Lower lobe of right lung (tissue), 2 donors: ENCODE results near the gene UHRF2. TPM values are rescaled to one million over a fixed set of nuclear protein-coding genes. Genes with fewer than 3 reads are reported as not detected.

Experiments used
- ATAC-seq, 2 donors: fragments of 200-7000 bp; cut with Tn5 transposase; one replicate each; pipeline ENCODE4 v1.9.1; 2020 to 2022; ENCODE audit warnings: mild to moderate bottlenecking in 2 of 2, moderate library complexity in 2 of 2
- DNase-seq: peaks from one replicate; pipeline ENCODE4 v3.0.0-alpha.2; 2020
- H3K27ac ChIP-seq: fragments of 200-600 bp; one replicate; pipeline ENCODE4 v1.8.0; 2022
- H3K27me3 ChIP-seq: fragments of 200-600 bp; one replicate; pipeline ENCODE4 v1.8.0; 2022; ENCODE audit warnings: low read depth
- H3K36me3 ChIP-seq: fragments of 200-600 bp; one replicate; pipeline ENCODE4 v1.8.0; 2022; ENCODE audit warnings: mild to moderate bottlenecking
- H3K4me1 ChIP-seq: fragments of 200-600 bp; one replicate; pipeline ENCODE4 v1.8.0; 2022
- H3K4me3 ChIP-seq: fragments of 200-600 bp; one replicate; pipeline ENCODE4 v1.8.0; 2022; ENCODE audit warnings: mild to moderate bottlenecking
- H3K9me3 ChIP-seq: fragments of 200-600 bp; one replicate; pipeline ENCODE4 v1.8.0; 2022
- intact Hi-C: fragments of 100-400 bp; cut with DNase I; formaldehyde crosslinking; loops from one replicate; pipeline ENCODE4 v1.11.0; 2022
- total RNA-seq: library from RNA; stranded (reverse); fragmentation: NEBNext Ultra II Directional; extraction: Animal tissue kit (Norgen Biotek cat#: 25700); gene quantifications from one replicate; pipeline ENCODE4 v1.2.1, GENCODE V29; 2021
- TF ChIP-seq, protein P1 (sequence below): fragments of 200-600 bp; IDR thresholded peaks from one replicate; pipeline ENCODE4 v1.8.0; 2022; ENCODE audit warnings: antibody characterized with exemption, mild to moderate bottlenecking
- donor health status: DM: no; HTN: yes; CAD: no; lungs with severe emphysema.

Gene UHRF2
- total RNA-seq, 1 donor from 2014 or later = 43.8 TPM

DNA sequence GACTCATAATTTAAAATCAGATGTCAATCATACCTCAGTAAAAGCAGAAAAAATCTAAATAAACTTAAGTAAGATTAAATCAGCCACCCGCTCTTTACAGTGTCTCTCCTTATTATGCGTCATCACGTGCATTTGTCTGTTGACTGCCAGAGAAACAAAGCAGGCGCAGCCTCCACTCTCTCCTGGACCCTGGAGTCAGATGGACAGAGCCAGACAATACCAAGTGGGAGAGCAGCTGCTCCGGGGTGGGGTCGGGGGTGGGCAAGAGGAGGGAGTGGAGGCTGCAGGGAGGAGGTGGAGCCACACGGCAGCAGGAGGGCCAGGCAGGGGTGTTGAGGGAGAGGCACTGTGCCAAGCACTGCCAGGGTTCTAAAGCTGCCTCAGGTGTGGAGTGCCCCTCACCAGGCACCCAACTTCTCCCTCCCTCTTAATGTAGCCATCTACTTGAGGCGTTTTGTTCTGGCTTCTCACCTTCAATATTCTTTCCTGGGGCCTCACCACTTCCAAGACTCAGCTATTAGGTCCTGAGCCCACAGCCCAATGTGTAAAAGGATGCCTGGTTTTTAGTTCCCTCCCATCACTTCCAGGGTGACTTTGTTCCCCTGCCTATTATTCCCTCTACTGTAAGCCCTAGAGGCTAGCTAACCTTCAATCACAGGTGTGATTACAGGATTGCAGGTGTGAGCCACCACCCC, 136.3 kb downstream of the UHRF2 start:
- Histone ChIP-seq H3K27ac (no peak overlapping the region), H3K27me3 (no peaks in the 10 kb centered on the region), H3K4me3 (no peak overlapping the region), H3K36me3 (no peaks in the 10 kb centered on the region), H3K9me3 (no peaks in the 10 kb centered on the region), H3K4me1 (no peaks in the 10 kb centered on the region)
- intact Hi-C loops = no loop called here
- no peak for DNase-seq
- TF ChIP-seq, protein P1, sequence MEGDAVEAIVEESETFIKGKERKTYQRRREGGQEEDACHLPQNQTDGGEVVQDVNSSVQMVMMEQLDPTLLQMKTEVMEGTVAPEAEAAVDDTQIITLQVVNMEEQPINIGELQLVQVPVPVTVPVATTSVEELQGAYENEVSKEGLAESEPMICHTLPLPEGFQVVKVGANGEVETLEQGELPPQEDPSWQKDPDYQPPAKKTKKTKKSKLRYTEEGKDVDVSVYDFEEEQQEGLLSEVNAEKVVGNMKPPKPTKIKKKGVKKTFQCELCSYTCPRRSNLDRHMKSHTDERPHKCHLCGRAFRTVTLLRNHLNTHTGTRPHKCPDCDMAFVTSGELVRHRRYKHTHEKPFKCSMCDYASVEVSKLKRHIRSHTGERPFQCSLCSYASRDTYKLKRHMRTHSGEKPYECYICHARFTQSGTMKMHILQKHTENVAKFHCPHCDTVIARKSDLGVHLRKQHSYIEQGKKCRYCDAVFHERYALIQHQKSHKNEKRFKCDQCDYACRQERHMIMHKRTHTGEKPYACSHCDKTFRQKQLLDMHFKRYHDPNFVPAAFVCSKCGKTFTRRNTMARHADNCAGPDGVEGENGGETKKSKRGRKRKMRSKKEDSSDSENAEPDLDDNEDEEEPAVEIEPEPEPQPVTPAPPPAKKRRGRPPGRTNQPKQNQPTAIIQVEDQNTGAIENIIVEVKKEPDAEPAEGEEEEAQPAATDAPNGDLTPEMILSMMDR = no peak
- no peak for ATAC-seq

DNA sequence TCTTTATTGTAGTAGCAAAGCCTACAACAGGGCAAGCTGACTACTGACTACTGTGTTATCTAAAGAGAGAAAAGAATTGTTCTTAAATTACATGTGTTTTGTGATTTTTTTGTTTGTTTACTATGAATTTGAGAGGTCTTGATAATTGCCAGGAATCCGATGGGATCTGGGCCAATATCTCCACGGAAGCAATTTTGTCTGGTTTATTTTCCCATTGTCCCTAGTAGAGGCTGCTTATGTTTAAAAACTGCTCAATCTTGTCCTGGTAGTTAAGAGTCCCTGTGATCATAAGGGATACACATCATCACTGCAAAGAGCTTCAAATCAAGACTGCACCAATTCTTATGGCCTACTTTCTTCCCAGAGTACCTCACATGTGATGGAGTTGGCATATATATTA, 138.1 kb downstream of the UHRF2 start:
- intact Hi-C loops = no loop called here
- Histone ChIP-seq H3K27ac (no peak overlapping the region), H3K36me3 (no peaks in the 10 kb centered on the region), H3K9me3 (no peaks in the 10 kb centered on the region), H3K4me1 (no peaks in the 10 kb centered on the region), H3K4me3 (no peak overlapping the region), H3K27me3 (no peaks in the 10 kb centered on the region)
- no peak for ATAC-seq
- TF ChIP-seq, protein P1 = no peak
- no peak for DNase-seq

DNA sequence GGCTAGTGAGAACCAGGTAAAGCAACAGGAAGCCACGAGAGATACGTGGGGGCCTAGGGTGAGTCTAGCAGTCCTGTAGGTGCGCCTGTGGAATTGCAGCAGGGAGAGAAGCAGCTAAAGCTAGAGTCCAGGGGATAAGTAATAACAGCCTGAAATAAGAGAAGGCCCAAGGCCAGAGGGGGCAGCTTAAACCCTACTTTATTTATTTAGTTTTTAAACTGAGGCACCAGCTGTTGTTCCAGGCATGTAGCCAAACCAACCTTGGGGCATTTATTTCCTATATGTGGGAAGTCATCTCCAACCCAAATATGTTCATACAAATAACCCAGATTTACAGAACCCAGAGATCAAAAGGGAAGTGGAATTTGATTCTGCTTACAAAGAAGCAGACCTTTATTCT, 139.0 kb downstream of the UHRF2 start:
- no peaks in the 10 kb centered on the region for H3K27me3 ChIP-seq
- ATAC-seq = no peak
- no peak overlapping the region for H3K27ac ChIP-seq
- TF ChIP-seq, protein P1 = no peak
- H3K36me3 ChIP-seq = no peaks in the 10 kb centered on the region
- H3K9me3 ChIP-seq = no peaks in the 10 kb centered on the region
- no peak overlapping the region for H3K4me3 ChIP-seq
- intact Hi-C loops = no loop called here
- no peaks in the 10 kb centered on the region for H3K4me1 ChIP-seq
- no peak for DNase-seq

DNA sequence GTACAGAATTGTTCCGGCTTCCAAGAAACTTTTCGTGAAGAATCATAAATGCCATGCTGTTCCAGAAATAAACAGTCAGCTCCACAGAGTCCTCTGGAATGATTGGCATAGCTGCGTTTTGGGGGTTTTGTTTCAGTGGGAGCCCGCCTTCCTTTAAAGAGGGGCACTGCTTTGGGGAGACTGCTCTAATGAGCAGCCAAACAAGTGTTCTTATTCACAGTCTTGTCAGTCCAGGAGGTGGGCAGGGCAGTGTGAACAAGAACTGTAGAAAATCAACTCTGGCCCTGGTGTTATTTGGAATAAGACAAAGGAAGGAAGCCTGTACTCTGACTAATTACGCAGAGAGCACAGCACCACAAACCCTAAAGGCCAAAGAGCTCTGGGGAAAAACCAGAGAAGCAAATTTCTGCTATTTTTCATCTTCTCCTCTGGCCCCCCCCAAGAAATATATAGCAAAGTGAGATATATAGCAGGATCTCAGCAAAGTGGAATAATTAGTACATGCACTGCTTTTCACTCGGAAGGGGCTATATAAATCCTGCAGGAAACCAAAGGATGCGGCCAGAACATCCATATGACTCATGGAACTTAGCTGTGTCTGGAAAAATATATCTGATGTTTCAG, 139.6 kb downstream of the UHRF2 start:
- no peaks in the 10 kb centered on the region for H3K27me3 ChIP-seq
- no peaks in the 10 kb centered on the region for H3K36me3 ChIP-seq
- no peak for ATAC-seq
- no peak overlapping the region for H3K27ac ChIP-seq
- H3K4me1 ChIP-seq = no peaks in the 10 kb centered on the region
- H3K9me3 ChIP-seq = no peaks in the 10 kb centered on the region
- intact Hi-C loops = no loop called here
- H3K4me3 ChIP-seq = no peak overlapping the region
- no peak for DNase-seq
- TF ChIP-seq, protein P1 = no peak

DNA sequence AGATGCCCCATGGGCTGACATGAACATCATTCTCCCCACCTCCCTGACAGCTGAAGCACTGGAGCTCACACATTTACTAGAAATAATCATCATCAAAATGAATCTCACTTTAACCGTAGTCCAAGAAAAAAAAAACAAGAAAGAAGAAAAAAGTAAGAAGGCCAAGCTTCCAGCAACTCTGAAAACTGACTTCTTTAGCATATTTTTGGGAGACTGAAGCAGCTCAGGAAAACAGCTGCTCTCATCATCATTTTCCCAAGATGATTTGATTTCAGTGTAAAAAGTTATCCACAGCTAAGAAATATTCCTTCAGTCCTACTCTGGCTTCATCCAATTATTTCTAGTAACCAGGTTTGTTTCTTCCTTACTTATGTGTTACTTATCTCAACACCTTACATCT, 140.9 kb downstream of the UHRF2 start:
- ATAC-seq = no peak
- no peaks in the 10 kb centered on the region for H3K27me3 ChIP-seq
- intact Hi-C loops = no loop called here

More for the DNA sequence above, 140.9 kb downstream of the UHRF2 start:
- Histone ChIP-seq H3K4me3 (no peak overlapping the region), H3K27ac (no peak overlapping the region), H3K4me1 (no peaks in the 10 kb centered on the region), H3K36me3 (no peaks in the 10 kb centered on the region), H3K9me3 (no peaks in the 10 kb centered on the region)
- no peak for DNase-seq
- TF ChIP-seq, protein P1 = no peak

Other genes with a start within 250 kb of the UHRF2 start
- 47.8 TPM for gene IL33, start 197.4 kb upstream of the UHRF2 start, total RNA-seq
- not detected for gene TPD52L3, start 84.8 kb upstream of the UHRF2 start, total RNA-seq
- 0.77 TPM for gene GLDC, start 232.5 kb downstream of the UHRF2 start, total RNA-seq